IMR-90 (cell line): ENCODE measurements around the gene HOMEZ. TPM values are rescaled to one million over a fixed set of nuclear protein-coding genes. Genes with fewer than 3 reads are reported as not detected.

ENCODE experiments used
- ATAC-seq: fragments of 200-7000 bp; cut with Tn5 transposase; 2 replicates; pipeline ENCODE4 v1.9.1; 2020; ENCODE audit warnings: low read depth, mild to moderate bottlenecking, moderate library complexity
- BruUV-seq: library from RNA; stranded (reverse); fragments of 400-500 nt; replicated peaks from 2 replicates; lab custom pipeline; 2021; lab: Mats Ljungman, UMichigan
- CTCF ChIA-PET: fragments of 300-600 bp; formaldehyde crosslinking; extraction: SDS; loops from one replicate; lab custom pipeline; 2021; ENCODE audit warnings: antibody characterized with exemption; lab: Yijun Ruan, JAX
- POLR2A ChIA-PET: fragments of 300-600 bp; sonication (Branson Sonifier 250); formaldehyde crosslinking; loops from one replicate; lab custom pipeline; 2022; ENCODE audit warnings: antibody characterized with exemption; ENCODE audit not compliant: unreplicated experiment; lab: Charles Lee
- DNase-seq: peaks from one replicate; pipeline ENCODE4 v3.0.0; 2013
- H2AFZ ChIP-seq: replicated peaks from 2 replicates; pipeline ENCODE3; 2013; ENCODE audit warnings: low read length, mild to moderate bottlenecking; ENCODE audit not compliant: poor library complexity
- H2AK5ac ChIP-seq: 2 replicates; pipeline ENCODE4 v1.6.1; 2013; ENCODE audit warnings: low read depth, low read length, inconsistent platforms
- H2AK9ac ChIP-seq: replicated peaks from 2 replicates; pipeline ENCODE3; 2013; ENCODE audit warnings: mild to moderate bottlenecking, low read depth, low read length, moderate library complexity; ENCODE audit not compliant: poor library complexity
- H2BK120ac ChIP-seq: 2 replicates; pipeline ENCODE4 v1.6.1; 2013; ENCODE audit warnings: low read depth, low read length, inconsistent platforms
- H2BK15ac ChIP-seq: 3 replicates; pipeline ENCODE4 v1.6.1; 2013; ENCODE audit warnings: low read depth, low read length, inconsistent platforms
- H2BK20ac ChIP-seq: 2 replicates; pipeline ENCODE4 v1.6.1; 2013; ENCODE audit warnings: low read depth, mild to moderate bottlenecking, inconsistent platforms, low read length, moderate library complexity
- H2BK5ac ChIP-seq: 2 replicates; pipeline ENCODE4 v1.6.1; 2013; ENCODE audit warnings: mild to moderate bottlenecking, low read depth, low read length, inconsistent platforms; ENCODE audit not compliant: poor library complexity, severe bottlenecking
- H3K14ac ChIP-seq: replicated peaks from 2 replicates; pipeline ENCODE4 v1.6.1; 2013; ENCODE audit warnings: low read depth, low read length, inconsistent platforms
- H3K18ac ChIP-seq: 2 replicates; pipeline ENCODE4 v1.6.1; 2013; ENCODE audit warnings: low read depth, low read length, control low read depth
- H3K23ac ChIP-seq: 2 replicates; pipeline ENCODE4 v1.6.1; 2013; ENCODE audit warnings: low read depth, low read length, inconsistent platforms
- H3K27ac ChIP-seq: 2 replicates; pipeline ENCODE4 v1.5.1; 2013; ENCODE audit warnings: mild to moderate bottlenecking, control low read depth, low read length; ENCODE audit not compliant: insufficient read depth
- H3K27me3 ChIP-seq: 2 replicates; pipeline ENCODE4 v1.6.1; 2013; ENCODE audit warnings: low read length; ENCODE audit not compliant: control insufficient read depth, insufficient read depth
- H3K36me3 ChIP-seq: 2 replicates; pipeline ENCODE4 v1.6.1; 2013; ENCODE audit warnings: low read length, mixed read lengths; ENCODE audit not compliant: control insufficient read depth, insufficient read depth
- H3K4ac ChIP-seq: 2 replicates; pipeline ENCODE4 v1.6.1; 2013; ENCODE audit warnings: low read depth, low read length, inconsistent platforms
- H3K4me1 ChIP-seq: 2 replicates; pipeline ENCODE4 v1.6.1; 2013; ENCODE audit warnings: low read length, mixed read lengths; ENCODE audit not compliant: control insufficient read depth, insufficient read depth
- H3K4me2 ChIP-seq: 2 replicates; pipeline ENCODE4 v1.6.1; 2013; ENCODE audit warnings: low read depth, mild to moderate bottlenecking, control low read depth, low read length, moderate library complexity
- H3K4me3 ChIP-seq: 2 replicates; pipeline ENCODE4 v1.5.1; 2013; ENCODE audit warnings: low read depth, mild to moderate bottlenecking, control low read depth, low read length, moderate library complexity; ENCODE audit not compliant: insufficient read depth
- H3K56ac ChIP-seq: 2 replicates; pipeline ENCODE4 v1.6.1; 2013; ENCODE audit warnings: low read length, inconsistent platforms; ENCODE audit not compliant: insufficient read depth; ENCODE audit errors: extremely low read depth
- H3K79me1 ChIP-seq, 2 experiments: 2 replicates each; pipeline ENCODE4 v1.6.1; 2013; ENCODE audit warnings: low read length in 2 of 2, inconsistent platforms in 1 of 2, low read depth in 1 of 2
- H3K9ac ChIP-seq: 2 replicates; pipeline ENCODE4 v1.6.1; 2013; ENCODE audit warnings: low read depth, low read length, control low read depth
- H3K9me1 ChIP-seq: 2 replicates; pipeline ENCODE4 v1.6.1; 2013; ENCODE audit warnings: low read length, inconsistent platforms; ENCODE audit not compliant: insufficient read depth
- H3K9me3 ChIP-seq: 2 replicates; pipeline ENCODE4 v1.6.1; 2013; ENCODE audit warnings: low read length; ENCODE audit not compliant: control insufficient read depth, insufficient read depth
- H4K20me1 ChIP-seq: 2 replicates; pipeline ENCODE4 v1.6.1; 2013; ENCODE audit warnings: low read length, inconsistent platforms; ENCODE audit not compliant: insufficient read depth
- H4K5ac ChIP-seq: 2 replicates; pipeline ENCODE4 v1.6.1; 2013; ENCODE audit warnings: mild to moderate bottlenecking, low read depth, low read length, control low read depth
- H4K8ac ChIP-seq, 2 experiments: 2 replicates each; pipeline ENCODE4 v1.6.1; 2013; ENCODE audit warnings: low read depth in 2 of 2, low read length in 2 of 2, control low read depth in 1 of 2, inconsistent platforms in 1 of 2
- H4K91ac ChIP-seq: 2 replicates; pipeline ENCODE4 v1.6.1; 2013; ENCODE audit warnings: low read depth, low read length, inconsistent platforms; ENCODE audit not compliant: insufficient read depth
- BHLHE40 ChIP-seq: fragments of 150-350 bp; IDR thresholded peaks from 2 replicates; pipeline ENCODE4 v1.6.1; 2016; ENCODE audit warnings: mild to moderate bottlenecking, low read depth, low read length
- CHD1 ChIP-seq: IDR thresholded peaks from 2 replicates; pipeline ENCODE4 v1.6.1; 2012; ENCODE audit warnings: low read depth, low read length, improper control_type of control experiment
- POLR2A ChIP-seq: IDR thresholded peaks from 2 replicates; pipeline ENCODE4 v1.6.1; 2012; ENCODE audit warnings: mild to moderate bottlenecking, low read depth, low read length
- RFX5 ChIP-seq: IDR thresholded peaks from 2 replicates; pipeline ENCODE4 v1.8.0; 2012; ENCODE audit warnings: low read depth, mild to moderate bottlenecking, low read length, moderate library complexity
- SMC3 ChIP-seq: fragments of 150-350 bp; IDR thresholded peaks from 2 replicates; pipeline ENCODE4 v1.6.1; 2016; ENCODE audit warnings: low read depth, mild to moderate bottlenecking, antibody characterized with exemption, low read length, moderate library complexity
- WGBS, 2 experiments: methylation state at CpG; one replicate each; pipeline versions ENCODE4 v1.1.5 to v1.1.7; 2013; ENCODE audit warnings: missing lambda C conversion rate in 2 of 2; ENCODE audit not compliant: insufficient read length in 1 of 2; ENCODE audit errors: extremely low coverage in 2 of 2; 5-methylcytosine and 5-hydroxymethylcytosine counted together
- dilution Hi-C: fragments of 300-500 bp; cut with HindIII; formaldehyde crosslinking; loops from one replicate; pipeline ENCODE4 v1.14.3; 2018; ENCODE audit warnings: low sequenced_read_pairs; ENCODE audit not compliant: unreplicated experiment
- in situ Hi-C: fragments of 300-500 bp; cut with MboI; formaldehyde crosslinking; loops from 3 replicates; pipeline ENCODE4 v1.14.3; 2019; ENCODE audit warnings: low sequenced_read_pairs, inconsistent platforms, mixed read lengths
- intact Hi-C: fragments of 100-400 bp; cut with micrococcal nuclease; formaldehyde crosslinking; loops from 2 replicates; pipeline ENCODE4 v1.10.0; 2022
- polyA plus RNA-seq, 3 experiments: library from polyadenylated mRNA; depleted of rRNA; stranded (reverse); fragments of >200 nt; gene quantifications; 2 replicates each; pipeline ENCODE4 v1.2.3, GENCODE V29; 2012; ENCODE audit warnings: low replicate concordance in 1 of 3
- total RNA-seq: library from RNA; depleted of rRNA; stranded (reverse); fragments of >200 nt; gene quantifications from 2 replicates; pipeline ENCODE4 v1.2.3, GENCODE V29; 2012
- TF ChIP-seq, protein P1 (sequence below): fragments of 150-350 bp; IDR thresholded peaks from 2 replicates; pipeline ENCODE4 v1.6.1; 2016; ENCODE audit warnings: low read depth, mild to moderate bottlenecking, low read length, moderate library complexity, borderline replicate concordance
- TF ChIP-seq, protein P2 (sequence below): fragments of 150-350 bp; IDR thresholded peaks from 2 replicates; pipeline ENCODE4 v1.6.1; 2017; ENCODE audit warnings: mild to moderate bottlenecking, antibody characterized with exemption, low read length, low read depth

Gene HOMEZ
- total and polyA plus RNA-seq, 2 of the 4 experiments (the other 2 are of a cell fraction) = 7.7 to 9.7 TPM

- intact Hi-C loops (loop anchor here (10.0 kb wide), 1 partner anchor 754 kb away; no protein-coding TSS in a partner anchor), dilution Hi-C loops (no loop called here), in situ Hi-C loops (loop anchor here (10.0 to 25.0 kb wide), 4 partner anchors 194 to 1128 kb away; partner anchors contain the start of genes CBLN3, CEBPE, EMC9 and FITM1)
- H4K5ac ChIP-seq = no peak overlapping the region
- H3K9me1 ChIP-seq = peaks cover 20% of the 10 kb centered on the region; the same call in 1 of the 2 replicates
- ATAC-seq (no peak), DNase-seq (no peak)
- TF ChIP-seq POLR2A (no peak), BHLHE40 (no peak), SMC3 (no peak), CHD1 (no peak), RFX5 (no peak)
- TF ChIP-seq, protein P1, sequence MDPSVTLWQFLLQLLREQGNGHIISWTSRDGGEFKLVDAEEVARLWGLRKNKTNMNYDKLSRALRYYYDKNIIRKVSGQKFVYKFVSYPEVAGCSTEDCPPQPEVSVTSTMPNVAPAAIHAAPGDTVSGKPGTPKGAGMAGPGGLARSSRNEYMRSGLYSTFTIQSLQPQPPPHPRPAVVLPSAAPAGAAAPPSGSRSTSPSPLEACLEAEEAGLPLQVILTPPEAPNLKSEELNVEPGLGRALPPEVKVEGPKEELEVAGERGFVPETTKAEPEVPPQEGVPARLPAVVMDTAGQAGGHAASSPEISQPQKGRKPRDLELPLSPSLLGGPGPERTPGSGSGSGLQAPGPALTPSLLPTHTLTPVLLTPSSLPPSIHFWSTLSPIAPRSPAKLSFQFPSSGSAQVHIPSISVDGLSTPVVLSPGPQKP = no peak
- TF ChIP-seq, protein P2, sequence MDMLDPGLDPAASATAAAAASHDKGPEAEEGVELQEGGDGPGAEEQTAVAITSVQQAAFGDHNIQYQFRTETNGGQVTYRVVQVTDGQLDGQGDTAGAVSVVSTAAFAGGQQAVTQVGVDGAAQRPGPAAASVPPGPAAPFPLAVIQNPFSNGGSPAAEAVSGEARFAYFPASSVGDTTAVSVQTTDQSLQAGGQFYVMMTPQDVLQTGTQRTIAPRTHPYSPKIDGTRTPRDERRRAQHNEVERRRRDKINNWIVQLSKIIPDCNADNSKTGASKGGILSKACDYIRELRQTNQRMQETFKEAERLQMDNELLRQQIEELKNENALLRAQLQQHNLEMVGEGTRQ = no peak
- no peak overlapping the region for H3K4ac ChIP-seq
- H3K4me2 ChIP-seq = no peak overlapping the region
- H3K23ac ChIP-seq = 0 out of 2 replicates have a peak overlapping the region, but pooled peaks have one; percentile 28
- H4K91ac ChIP-seq = no peak overlapping the region
- H3K27ac ChIP-seq = no peak overlapping the region
- no peaks in the 10 kb centered on the region for H3K27me3 ChIP-seq
- no peak overlapping the region for H3K18ac ChIP-seq
- POLR2A ChIA-PET = no interaction called here
- no peak overlapping the region for H2BK120ac ChIP-seq
- CTCF ChIA-PET = no interaction called here
- H3K79me1 ChIP-seq = peaks cover 20 to 53% of the 10 kb centered on the region in 2 experiments
- H2BK5ac ChIP-seq = no peak overlapping the region
- no peaks in the 10 kb centered on the region for H3K9me3 ChIP-seq
- no peak overlapping the region for H2AFZ ChIP-seq
- peaks cover 35% of the 10 kb centered on the region for H4K20me1 ChIP-seq
- H3K4me3 ChIP-seq = no peak overlapping the region
- peak overlapping the region; percentile 44 for H2AK9ac ChIP-seq
- H2BK15ac ChIP-seq = no peak overlapping the region
- H3K14ac ChIP-seq = no peak overlapping the region
- peaks cover 35% of the 10 kb centered on the region for H3K36me3 ChIP-seq
- peak overlapping the region; percentile 37; the same call in 1 of the 2 replicates for H2AK5ac ChIP-seq
- BruUV-seq = no TSS peak
- H2BK20ac ChIP-seq = no peak overlapping the region
- no peak overlapping the region for H3K56ac ChIP-seq
- H4K8ac ChIP-seq = peak overlapping the region in 1 of 2 experiments; percentile 13; a peak in 1 of 4 replicates
- peaks cover 19% of the 10 kb centered on the region for H3K4me1 ChIP-seq
- H3K9ac ChIP-seq = no peak overlapping the region
- 85% methylated on average over 5 of the region's 17 CpGs; no CpG with 5 or more reads in 1 of the 2 experiments for WGBS, 2 experiments
Observed at GRCh38 chr14:23308721-23309445, 23.0 kb upstream of the HOMEZ start.
